NT2/D1 (cell line): Measurements from ENCODE around the gene LITAFD.

Source experiments
- YY1 ChIP-seq: IDR thresholded peaks from 2 replicates; pipeline ENCODE4 v1.6.1; 2011; ENCODE audit not compliant: insufficient read length, insufficient read depth
- ZNF274 ChIP-seq: IDR thresholded peaks from 2 replicates; pipeline ENCODE4 v1.6.1; 2011; ENCODE audit warnings: mild to moderate bottlenecking, low read depth, low read length

DNA sequence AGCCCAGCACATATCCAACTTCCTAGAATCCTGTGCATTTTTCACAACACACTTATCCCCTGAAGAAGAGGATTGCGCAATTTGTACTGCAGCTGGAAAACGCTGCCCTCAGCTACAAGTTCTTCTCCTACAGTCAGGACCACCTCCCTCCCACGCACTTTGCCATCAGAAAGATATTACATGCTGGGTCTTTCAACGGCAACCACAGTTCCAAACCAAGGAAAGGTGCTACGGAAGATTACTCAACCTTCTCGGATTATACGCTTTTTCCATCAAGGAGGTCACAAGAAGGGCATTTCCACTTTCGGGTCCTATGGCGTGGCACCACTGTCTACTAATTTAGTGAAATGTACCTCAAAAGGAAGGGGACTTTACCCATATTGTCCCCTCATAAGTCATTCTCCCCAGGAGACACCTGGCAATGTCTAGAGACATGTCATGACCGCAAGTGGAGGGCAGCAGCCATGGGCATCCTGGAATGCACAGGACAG, 46.4 kb downstream of the LITAFD start:
- TF ChIP-seq YY1 (no peak), ZNF274 (no peak)
